NCI-H2171 treated with DMSO at 0.1 percent for 48 hours (cell line): ENCODE data around the gene TMEM17.

Source experiments
- DNase-seq: peaks from one replicate; lab custom pipeline; 2025; lab: John Stamatoyannopoulos, UW

The TMEM17 gene

GRCh38 chr2:62455957-62456692 lies 49.9 kb downstream of the TMEM17 start:
- DNase-seq: no peak

GRCh38 chr2:62453955-62454354 lies 52.0 kb downstream of the TMEM17 start:
- DNase-seq: no peak

GRCh38 chr2:62452701-62453454 lies 53.1 kb downstream of the TMEM17 start:
- no peak for DNase-seq

GRCh38 chr2:62450716-62451191 lies 55.2 kb downstream of the TMEM17 start:
- no peak for DNase-seq
